Fibroblast of pulmonary artery (primary cell): ENCODE measurements around the gene TDP1.

Experiments used
- DNase-seq: peaks from one replicate; pipeline ENCODE4 v3.0.0-alpha.2; 2010; ENCODE audit warnings: low read depth
- H3K4me3 ChIP-seq: replicated peaks from 2 replicates; pipeline ENCODE4 v1.5.1; 2011; ENCODE audit warnings: low read depth, mild to moderate bottlenecking, control low read depth, low read length, moderate library complexity
- TF ChIP-seq, protein P1 (sequence below): IDR thresholded peaks from 2 replicates; pipeline ENCODE4 v1.5.1; 2011; ENCODE audit warnings: mild to moderate bottlenecking, control low read depth, low read length, inconsistent platforms; ENCODE audit errors: missing control alignments

TDP1 gene

DNA sequence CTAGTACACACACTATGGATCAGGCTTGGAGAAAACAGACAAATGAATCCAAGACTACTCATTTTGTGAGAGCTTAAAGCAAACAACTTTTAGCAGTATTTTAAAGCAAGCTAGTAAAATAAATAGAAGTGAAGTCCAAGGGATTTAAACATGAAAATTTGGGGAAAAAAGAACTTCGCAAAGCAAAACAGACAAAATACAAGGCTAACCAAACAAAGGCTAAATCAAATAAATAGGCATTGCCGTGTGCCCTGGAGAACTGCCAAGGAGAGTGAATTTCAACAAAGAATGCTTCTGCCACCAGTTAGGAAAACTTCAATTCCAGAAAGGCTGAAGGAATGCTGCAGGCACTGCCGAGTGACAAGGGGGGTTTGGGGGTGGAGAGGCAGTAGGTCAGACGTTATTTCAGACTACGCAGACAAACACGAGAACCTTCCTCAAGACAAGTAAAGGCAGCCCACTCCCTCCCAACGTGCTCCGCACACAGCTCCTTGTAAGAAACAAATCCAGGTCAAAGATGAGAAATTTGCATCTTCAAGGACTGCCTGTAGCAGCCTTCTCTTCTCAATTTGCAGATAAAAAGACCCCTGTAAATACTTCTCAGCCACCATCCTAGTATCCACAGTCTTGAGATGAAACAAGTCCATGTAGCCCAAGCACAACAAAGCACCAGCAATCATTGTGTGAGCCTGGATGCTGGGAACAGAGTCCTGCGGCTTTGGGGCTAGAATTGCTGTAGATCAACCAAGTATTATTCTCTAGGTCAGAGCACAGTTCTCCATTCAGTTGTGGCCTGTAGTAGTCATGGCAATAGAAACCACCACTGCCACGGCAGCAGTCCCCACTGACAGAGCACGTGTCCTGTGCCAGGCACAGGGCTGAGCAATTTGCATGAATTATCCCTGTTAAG lies 44.5 kb upstream of the TDP1 start:
- TF ChIP-seq, protein P1, sequence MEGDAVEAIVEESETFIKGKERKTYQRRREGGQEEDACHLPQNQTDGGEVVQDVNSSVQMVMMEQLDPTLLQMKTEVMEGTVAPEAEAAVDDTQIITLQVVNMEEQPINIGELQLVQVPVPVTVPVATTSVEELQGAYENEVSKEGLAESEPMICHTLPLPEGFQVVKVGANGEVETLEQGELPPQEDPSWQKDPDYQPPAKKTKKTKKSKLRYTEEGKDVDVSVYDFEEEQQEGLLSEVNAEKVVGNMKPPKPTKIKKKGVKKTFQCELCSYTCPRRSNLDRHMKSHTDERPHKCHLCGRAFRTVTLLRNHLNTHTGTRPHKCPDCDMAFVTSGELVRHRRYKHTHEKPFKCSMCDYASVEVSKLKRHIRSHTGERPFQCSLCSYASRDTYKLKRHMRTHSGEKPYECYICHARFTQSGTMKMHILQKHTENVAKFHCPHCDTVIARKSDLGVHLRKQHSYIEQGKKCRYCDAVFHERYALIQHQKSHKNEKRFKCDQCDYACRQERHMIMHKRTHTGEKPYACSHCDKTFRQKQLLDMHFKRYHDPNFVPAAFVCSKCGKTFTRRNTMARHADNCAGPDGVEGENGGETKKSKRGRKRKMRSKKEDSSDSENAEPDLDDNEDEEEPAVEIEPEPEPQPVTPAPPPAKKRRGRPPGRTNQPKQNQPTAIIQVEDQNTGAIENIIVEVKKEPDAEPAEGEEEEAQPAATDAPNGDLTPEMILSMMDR: no peak

DNA sequence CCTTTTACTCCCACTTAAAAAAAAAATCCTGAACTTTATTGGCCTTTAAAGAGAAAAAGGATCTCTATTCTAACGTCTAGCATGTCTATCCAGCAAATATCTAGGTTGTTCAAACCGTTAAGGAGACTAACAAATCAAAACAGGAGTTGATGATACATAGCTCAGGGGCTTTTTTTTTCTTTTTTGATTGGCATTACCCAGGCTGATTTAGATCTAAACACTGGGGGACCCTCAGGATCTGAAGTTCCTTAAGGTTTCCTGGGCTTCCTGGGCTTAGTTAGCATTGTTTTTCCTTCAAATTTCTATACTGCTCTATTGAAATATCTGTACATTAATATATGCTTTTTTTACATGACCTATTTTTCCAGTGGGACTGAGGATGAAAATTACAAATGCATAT lies 43.5 kb upstream of the TDP1 start:
- DNase-seq: no peak
- TF ChIP-seq, protein P1: no peak
- H3K4me3 ChIP-seq: no peak overlapping the region

More for the DNA sequence above, 44.5 kb upstream of the TDP1 start:
- DNase-seq: peak; percentile 72
- H3K4me3 ChIP-seq: no peak overlapping the region

DNA sequence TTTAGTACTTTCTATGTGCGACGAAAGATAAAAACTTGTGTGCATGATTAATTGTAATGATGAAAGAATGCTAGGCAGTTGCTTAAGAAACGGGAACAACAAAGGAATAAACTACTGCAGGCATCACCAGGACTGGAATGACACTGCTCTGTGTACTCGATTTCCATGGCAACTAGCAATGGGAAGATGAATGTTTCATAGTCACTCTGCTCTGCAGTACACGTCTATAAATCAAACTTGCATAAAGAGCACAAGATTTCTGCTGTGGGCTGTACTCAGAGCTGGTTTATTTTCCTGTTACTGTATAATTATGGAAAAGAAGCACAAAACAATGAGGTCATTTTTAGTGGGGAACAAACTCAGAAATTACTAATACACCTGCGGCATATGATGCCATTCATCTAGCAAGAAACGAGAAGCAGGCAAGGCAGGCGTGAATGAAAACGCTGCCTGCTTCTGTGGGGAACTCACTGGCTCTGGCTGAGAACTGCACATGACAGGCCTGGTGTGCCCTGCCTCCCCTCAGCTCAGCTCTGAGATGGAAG lies 43.0 kb upstream of the TDP1 start:
- TF ChIP-seq, protein P1: no peak
- H3K4me3 ChIP-seq: no peak overlapping the region
- DNase-seq: peak; percentile 99

DNA sequence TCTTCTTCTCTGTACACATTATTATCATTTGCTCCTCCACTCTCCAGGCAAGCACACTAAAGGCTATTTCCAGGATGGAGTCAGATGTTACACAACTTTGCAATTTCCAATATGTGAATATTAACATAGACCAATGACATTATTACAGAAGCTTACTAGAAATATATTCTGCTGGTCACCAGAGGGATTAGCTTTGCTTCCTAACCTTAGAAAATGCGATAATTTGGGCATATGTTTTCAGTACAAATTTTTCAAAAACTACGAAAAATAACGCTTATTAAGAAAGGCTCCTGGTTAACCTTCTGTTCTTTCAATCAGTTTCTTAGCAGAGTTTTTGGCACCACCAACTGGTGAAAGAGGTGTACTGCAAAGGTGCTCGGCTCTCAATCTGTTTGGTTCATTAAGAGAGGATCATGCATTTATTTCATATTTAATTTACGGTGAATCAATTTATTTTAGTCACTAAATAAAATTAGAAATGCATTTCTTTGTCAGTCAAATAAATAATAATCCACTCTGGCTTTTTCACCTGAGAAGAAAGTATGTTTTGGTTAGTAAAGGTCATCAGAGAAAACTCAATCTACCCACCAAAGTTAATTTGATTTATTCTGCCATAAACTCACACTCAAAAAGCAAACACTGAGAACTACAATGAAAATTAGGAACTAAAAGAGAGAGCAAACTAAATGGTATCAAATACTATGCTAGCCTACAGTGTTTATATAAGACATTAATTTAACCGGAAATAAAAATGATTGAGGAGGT lies 40.4 kb upstream of the TDP1 start:
- H3K4me3 ChIP-seq: no peak overlapping the region
- TF ChIP-seq, protein P1: peak; percentile 95

DNA sequence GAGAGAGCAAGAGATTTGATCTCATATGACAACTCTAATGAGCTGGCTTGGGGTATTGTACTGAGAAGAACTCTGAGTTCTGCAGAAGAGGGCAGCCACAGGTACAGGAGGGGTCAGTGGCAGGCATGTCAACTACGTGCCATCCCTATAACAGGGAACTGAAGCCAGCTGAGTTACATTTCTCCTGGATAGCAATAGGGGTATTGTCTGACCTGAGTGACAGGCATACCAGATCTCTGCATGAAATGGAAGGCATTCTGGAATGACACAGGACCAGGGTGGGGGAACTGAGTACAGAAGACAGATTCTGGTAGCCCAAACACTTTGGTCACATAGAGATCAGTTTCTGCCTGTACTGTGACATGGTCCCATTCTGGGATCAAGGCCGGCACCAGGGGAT lies 37.0 kb upstream of the TDP1 start:
- DNase-seq: no peak
- H3K4me3 ChIP-seq: no peak overlapping the region
- TF ChIP-seq, protein P1: no peak

More for the DNA sequence above, 40.4 kb upstream of the TDP1 start:
- DNase-seq: peak; percentile 85

DNA sequence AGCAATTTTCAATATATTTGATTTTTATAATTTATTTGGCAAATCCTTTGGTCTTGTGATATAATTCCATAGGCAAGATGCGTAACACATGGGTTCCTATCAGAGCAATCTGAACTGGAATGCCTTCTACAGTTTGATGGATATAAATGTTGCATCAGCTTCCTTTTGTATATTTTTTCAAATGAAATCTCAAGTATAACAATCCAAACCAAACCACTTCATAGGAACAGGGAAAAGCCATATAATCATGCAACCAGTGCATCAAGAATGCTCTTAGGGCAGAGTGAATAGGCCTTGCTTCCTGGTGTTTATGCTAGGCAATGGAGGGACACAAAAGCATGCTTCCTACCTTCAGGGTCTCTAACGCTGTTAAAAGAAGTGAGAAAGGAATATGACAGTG lies 35.7 kb upstream of the TDP1 start:
- TF ChIP-seq, protein P1: no peak
- H3K4me3 ChIP-seq: no peak overlapping the region
- no peak for DNase-seq
